HS-27A (cell line): ENCODE data around the gene TRAF3.

Experiments
- DNase-seq: peaks from one replicate; pipeline ENCODE4 v3.0.0-alpha.2; 2012; ENCODE audit warnings: low read depth, missing footprints

The TRAF3 gene

GRCh38 chr14:102955636-102956408 is 178.6 kb downstream of the TRAF3 start:
- DNase-seq, result no peak

- DNase-seq, result no peak
These were observed 180.0 kb downstream of the TRAF3 start for GRCh38 chr14:102957222-102957621.

- DNase-seq, result no peak
These were observed 181.2 kb downstream of the TRAF3 start for GRCh38 chr14:102958461-102958860.
